Measurements from ENCODE around the gene CACNA2D3.

DNA sequence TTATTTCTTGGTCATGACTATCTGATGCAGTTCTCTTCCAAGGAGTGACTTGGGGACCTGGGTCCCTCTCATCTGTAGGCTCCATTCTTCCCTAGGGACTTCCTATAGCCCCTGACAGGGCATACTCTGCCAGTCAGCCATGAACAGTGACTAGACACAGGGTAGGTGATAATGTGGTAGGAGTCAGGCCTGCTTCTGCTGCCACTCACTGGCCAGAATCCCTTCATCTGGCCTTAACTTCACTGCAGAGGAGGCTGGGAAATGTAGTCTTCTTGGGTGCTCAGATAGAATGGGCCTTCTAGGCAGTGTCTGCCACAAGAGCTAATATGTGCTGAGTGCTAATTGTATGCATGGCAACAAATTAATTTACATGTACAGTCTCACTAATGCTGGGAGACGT, 84.5 kb downstream of the CACNA2D3 start:
- TF ChIP-seq, protein P1, sequence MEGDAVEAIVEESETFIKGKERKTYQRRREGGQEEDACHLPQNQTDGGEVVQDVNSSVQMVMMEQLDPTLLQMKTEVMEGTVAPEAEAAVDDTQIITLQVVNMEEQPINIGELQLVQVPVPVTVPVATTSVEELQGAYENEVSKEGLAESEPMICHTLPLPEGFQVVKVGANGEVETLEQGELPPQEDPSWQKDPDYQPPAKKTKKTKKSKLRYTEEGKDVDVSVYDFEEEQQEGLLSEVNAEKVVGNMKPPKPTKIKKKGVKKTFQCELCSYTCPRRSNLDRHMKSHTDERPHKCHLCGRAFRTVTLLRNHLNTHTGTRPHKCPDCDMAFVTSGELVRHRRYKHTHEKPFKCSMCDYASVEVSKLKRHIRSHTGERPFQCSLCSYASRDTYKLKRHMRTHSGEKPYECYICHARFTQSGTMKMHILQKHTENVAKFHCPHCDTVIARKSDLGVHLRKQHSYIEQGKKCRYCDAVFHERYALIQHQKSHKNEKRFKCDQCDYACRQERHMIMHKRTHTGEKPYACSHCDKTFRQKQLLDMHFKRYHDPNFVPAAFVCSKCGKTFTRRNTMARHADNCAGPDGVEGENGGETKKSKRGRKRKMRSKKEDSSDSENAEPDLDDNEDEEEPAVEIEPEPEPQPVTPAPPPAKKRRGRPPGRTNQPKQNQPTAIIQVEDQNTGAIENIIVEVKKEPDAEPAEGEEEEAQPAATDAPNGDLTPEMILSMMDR (IDR thresholded peaks at IDR 0.05; ENCODE audit: insufficient read depth, low read depth, low read length), result no peak
- no peak for TF ChIP-seq EZH2 (IDR thresholded peaks at IDR 0.05; ENCODE audit: insufficient read depth, low read length)
